ENCODE results near the gene CNTN6. TPM values are rescaled to one million over a fixed set of nuclear protein-coding genes. Genes with fewer than 3 reads are reported as not detected.

Gene CNTN6
- polyA plus RNA-seq, 2 of the 4 experiments (the other 2 are of a cell fraction): not detected

DNA sequence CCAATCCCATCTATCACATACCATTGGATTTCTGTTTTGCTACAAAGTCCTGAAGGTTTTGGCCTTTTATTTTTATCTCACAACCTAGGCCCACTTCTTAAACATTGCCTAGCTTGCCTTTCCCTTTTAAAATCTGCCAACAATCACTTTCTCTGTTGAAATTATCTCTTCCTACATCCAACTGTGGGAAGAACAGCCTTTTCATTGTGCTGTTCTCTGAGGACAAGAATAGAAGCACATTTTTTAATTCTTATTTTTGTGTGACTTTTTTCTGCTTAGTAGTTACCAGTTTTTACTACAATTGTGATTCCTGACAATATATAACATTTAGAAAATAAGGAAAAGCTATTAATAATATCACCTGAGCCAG lies 159.2 kb downstream of the CNTN6 start:
- TF ChIP-seq KDM1A (IDR thresholded peaks at IDR 0.05; ENCODE audit: low read depth) (no peak), RARB (CRISPR knock-in tag; IDR thresholded peaks at IDR 0.05) (no peak), GATA3 (IDR thresholded peaks at IDR 0.05; ENCODE audit: borderline replicate concordance) (no peak), HOXB13 (CRISPR knock-in tag; IDR thresholded peaks at IDR 0.05; ENCODE audit: low read depth) (no peak), CEBPB (IDR thresholded peaks at IDR 0.05) (no peak), JUNB (IDR thresholded peaks at IDR 0.05) (no peak), EHF (CRISPR knock-in tag; IDR thresholded peaks at IDR 0.05) (no peak), CHD4 (IDR thresholded peaks at IDR 0.05; ENCODE audit: borderline replicate concordance) (no peak), RNF2 (IDR thresholded peaks at IDR 0.05; ENCODE audit: borderline replicate concordance, low read depth) (no peak)
- TF ChIP-seq, protein P1, sequence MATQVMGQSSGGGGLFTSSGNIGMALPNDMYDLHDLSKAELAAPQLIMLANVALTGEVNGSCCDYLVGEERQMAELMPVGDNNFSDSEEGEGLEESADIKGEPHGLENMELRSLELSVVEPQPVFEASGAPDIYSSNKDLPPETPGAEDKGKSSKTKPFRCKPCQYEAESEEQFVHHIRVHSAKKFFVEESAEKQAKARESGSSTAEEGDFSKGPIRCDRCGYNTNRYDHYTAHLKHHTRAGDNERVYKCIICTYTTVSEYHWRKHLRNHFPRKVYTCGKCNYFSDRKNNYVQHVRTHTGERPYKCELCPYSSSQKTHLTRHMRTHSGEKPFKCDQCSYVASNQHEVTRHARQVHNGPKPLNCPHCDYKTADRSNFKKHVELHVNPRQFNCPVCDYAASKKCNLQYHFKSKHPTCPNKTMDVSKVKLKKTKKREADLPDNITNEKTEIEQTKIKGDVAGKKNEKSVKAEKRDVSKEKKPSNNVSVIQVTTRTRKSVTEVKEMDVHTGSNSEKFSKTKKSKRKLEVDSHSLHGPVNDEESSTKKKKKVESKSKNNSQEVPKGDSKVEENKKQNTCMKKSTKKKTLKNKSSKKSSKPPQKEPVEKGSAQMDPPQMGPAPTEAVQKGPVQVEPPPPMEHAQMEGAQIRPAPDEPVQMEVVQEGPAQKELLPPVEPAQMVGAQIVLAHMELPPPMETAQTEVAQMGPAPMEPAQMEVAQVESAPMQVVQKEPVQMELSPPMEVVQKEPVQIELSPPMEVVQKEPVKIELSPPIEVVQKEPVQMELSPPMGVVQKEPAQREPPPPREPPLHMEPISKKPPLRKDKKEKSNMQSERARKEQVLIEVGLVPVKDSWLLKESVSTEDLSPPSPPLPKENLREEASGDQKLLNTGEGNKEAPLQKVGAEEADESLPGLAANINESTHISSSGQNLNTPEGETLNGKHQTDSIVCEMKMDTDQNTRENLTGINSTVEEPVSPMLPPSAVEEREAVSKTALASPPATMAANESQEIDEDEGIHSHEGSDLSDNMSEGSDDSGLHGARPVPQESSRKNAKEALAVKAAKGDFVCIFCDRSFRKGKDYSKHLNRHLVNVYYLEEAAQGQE (IDR thresholded peaks at IDR 0.05): no peak
- Histone ChIP-seq H3K9me3 (no peaks in the 10 kb centered on the region; the same call in 2 of the 3 replicates), H3K27ac (no peak overlapping the region), H3K4me2 (no peak overlapping the region), H3K4me3 (no peak overlapping the region), H3K4me1 (no peaks in the 10 kb centered on the region)
- POLR2A ChIA-PET: no interaction called here
- FAIRE-seq (no peak), ATAC-seq (no peak), DNase-seq (ENCODE audit: low read depth in 1 of 2, low spot score in 1 of 2) (no peak)
- CTCF ChIA-PET: no interaction called here

DNA sequence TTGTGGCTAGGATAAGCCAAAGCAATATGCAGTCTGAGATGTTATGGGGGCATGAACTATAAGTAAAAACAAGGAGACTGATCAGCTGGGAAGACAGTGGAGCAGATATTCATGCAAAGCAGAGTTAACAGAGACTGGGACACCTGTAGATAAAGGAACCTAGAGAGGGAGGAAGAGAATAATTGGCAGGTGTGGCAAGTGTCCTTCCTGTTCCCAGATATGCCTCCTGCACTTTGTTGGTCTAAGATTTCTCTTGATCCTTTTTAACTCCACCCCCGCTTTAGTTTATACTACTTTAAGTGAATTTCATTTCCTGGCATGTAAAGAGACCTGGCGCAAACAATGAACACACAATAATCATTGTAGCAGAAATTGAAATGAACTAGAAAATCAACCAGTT lies 169.4 kb downstream of the CNTN6 start:
- no peak for FAIRE-seq
- H3K4me1 ChIP-seq: no peaks in the 10 kb centered on the region
- ATAC-seq: no peak
- CTCF ChIA-PET: no interaction called here
- H3K27ac ChIP-seq: no peak overlapping the region
- no peaks in the 10 kb centered on the region for H3K9me3 ChIP-seq
- H3K4me2 ChIP-seq: no peak overlapping the region
- WGBS (ENCODE audit: missing lambda C conversion rate): 44% methylated on average over 2 of the region's 2 CpGs
- POLR2A ChIA-PET: no interaction called here
- H3K4me3 ChIP-seq: no peak overlapping the region
- DNase-seq (ENCODE audit: low read depth in 1 of 2, low spot score in 1 of 2): no peak
- TF ChIP-seq FOXS1 (CRISPR knock-in tag; IDR thresholded peaks at IDR 0.05): no peak
- TF ChIP-seq POLR2A (IDR thresholded peaks at IDR 0.05; ENCODE audit: low read length): no peak
- TF ChIP-seq JUNB (IDR thresholded peaks at IDR 0.05): no peak
- TF ChIP-seq, protein P2, sequence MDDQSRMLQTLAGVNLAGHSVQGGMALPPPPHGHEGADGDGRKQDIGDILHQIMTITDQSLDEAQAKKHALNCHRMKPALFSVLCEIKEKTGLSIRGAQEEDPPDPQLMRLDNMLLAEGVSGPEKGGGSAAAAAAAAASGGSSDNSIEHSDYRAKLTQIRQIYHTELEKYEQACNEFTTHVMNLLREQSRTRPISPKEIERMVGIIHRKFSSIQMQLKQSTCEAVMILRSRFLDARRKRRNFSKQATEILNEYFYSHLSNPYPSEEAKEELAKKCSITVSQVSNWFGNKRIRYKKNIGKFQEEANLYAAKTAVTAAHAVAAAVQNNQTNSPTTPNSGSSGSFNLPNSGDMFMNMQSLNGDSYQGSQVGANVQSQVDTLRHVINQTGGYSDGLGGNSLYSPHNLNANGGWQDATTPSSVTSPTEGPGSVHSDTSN (IDR thresholded peaks at IDR 0.05): no peak
- no peak for TF ChIP-seq HOXB13 (CRISPR knock-in tag; IDR thresholded peaks at IDR 0.05; ENCODE audit: low read depth)
- TF ChIP-seq SMC3 (IDR thresholded peaks at IDR 0.05): no peak
- TF ChIP-seq KDM1A (IDR thresholded peaks at IDR 0.05; ENCODE audit: low read depth): no peak
- TF ChIP-seq HOXA7 (CRISPR knock-in tag; IDR thresholded peaks at IDR 0.05): no peak
- no peak for TF ChIP-seq POLR2AphosphoS2 (conservative IDR thresholded peaks at IDR 0.05; ENCODE audit: low read length)
- TF ChIP-seq CBX2 (IDR thresholded peaks at IDR 0.05; ENCODE audit: borderline replicate concordance, low read depth): no peak
- TF ChIP-seq MAZ (IDR thresholded peaks at IDR 0.05; ENCODE audit: borderline replicate concordance, low read depth, low read length): no peak
- TF ChIP-seq, protein P3, sequence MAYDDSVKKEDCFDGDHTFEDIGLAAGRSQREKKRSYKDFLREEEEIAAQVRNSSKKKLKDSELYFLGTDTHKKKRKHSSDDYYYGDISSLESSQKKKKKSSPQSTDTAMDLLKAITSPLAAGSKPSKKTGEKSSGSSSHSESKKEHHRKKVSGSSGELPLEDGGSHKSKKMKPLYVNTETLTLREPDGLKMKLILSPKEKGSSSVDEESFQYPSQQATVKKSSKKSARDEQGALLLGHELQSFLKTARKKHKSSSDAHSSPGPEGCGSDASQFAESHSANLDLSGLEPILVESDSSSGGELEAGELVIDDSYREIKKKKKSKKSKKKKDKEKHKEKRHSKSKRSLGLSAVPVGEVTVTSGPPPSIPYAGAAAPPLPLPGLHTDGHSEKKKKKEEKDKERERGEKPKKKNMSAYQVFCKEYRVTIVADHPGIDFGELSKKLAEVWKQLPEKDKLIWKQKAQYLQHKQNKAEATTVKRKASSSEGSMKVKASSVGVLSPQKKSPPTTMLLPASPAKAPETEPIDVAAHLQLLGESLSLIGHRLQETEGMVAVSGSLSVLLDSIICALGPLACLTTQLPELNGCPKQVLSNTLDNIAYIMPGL (CRISPR knock-in tag; IDR thresholded peaks at IDR 0.05; ENCODE audit: borderline replicate concordance): no peak
- no peak for TF ChIP-seq MYC (IDR thresholded peaks at IDR 0.05; ENCODE audit: borderline replicate concordance, low read length)
- TF ChIP-seq, protein P4, sequence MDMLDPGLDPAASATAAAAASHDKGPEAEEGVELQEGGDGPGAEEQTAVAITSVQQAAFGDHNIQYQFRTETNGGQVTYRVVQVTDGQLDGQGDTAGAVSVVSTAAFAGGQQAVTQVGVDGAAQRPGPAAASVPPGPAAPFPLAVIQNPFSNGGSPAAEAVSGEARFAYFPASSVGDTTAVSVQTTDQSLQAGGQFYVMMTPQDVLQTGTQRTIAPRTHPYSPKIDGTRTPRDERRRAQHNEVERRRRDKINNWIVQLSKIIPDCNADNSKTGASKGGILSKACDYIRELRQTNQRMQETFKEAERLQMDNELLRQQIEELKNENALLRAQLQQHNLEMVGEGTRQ (IDR thresholded peaks at IDR 0.05): no peak
- TF ChIP-seq EHMT2 (IDR thresholded peaks at IDR 0.05; ENCODE audit: low read depth): no peak
- TF ChIP-seq ZSCAN20 (CRISPR knock-in tag; IDR thresholded peaks at IDR 0.05): no peak
- no peak for TF ChIP-seq HOXB5 (CRISPR knock-in tag; IDR thresholded peaks at IDR 0.05)
- TF ChIP-seq RFX5 (IDR thresholded peaks at IDR 0.05): no peak
- no peak for TF ChIP-seq CEBPB (IDR thresholded peaks at IDR 0.05)
